ENCODE measurements around the gene PLEKHS1.

DNA sequence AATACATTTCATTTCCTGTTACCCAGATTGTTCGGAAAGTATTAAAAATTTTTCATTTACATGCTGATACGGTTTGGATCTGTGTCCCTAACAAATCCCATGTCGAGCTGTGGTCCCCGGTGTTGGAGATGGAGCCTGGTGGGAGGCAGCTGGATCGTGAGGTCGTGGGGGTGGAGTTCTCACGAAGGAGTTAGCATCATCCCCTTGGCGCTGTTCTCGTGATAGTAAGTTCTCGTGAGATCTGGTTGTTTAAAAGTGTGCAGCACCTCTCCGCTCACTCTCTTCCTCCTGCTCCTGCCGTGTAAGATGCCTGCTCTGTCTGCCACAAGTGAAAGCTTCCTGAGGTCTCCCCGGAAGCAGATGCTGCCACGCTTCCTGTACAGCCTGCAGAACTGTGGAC lies 30.9 kb downstream of the PLEKHS1 start:
- TF ChIP-seq, protein P1, sequence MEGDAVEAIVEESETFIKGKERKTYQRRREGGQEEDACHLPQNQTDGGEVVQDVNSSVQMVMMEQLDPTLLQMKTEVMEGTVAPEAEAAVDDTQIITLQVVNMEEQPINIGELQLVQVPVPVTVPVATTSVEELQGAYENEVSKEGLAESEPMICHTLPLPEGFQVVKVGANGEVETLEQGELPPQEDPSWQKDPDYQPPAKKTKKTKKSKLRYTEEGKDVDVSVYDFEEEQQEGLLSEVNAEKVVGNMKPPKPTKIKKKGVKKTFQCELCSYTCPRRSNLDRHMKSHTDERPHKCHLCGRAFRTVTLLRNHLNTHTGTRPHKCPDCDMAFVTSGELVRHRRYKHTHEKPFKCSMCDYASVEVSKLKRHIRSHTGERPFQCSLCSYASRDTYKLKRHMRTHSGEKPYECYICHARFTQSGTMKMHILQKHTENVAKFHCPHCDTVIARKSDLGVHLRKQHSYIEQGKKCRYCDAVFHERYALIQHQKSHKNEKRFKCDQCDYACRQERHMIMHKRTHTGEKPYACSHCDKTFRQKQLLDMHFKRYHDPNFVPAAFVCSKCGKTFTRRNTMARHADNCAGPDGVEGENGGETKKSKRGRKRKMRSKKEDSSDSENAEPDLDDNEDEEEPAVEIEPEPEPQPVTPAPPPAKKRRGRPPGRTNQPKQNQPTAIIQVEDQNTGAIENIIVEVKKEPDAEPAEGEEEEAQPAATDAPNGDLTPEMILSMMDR (conservative IDR thresholded peaks at IDR 0.05) = no peak
- no peak for TF ChIP-seq EZH2 (IDR thresholded peaks at IDR 0.05; ENCODE audit: low read depth)

Measured in PC-9 (cell line).